ENCODE results near the gene CMTM8.
"Not testable (repeated sequence)": the region's sequence is repeated elsewhere in the genome, so short reads cannot be mapped to it uniquely, and the experiment has no call there.

CMTM8 gene, protein sequence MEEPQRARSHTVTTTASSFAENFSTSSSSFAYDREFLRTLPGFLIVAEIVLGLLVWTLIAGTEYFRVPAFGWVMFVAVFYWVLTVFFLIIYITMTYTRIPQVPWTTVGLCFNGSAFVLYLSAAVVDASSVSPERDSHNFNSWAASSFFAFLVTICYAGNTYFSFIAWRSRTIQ

DNA sequence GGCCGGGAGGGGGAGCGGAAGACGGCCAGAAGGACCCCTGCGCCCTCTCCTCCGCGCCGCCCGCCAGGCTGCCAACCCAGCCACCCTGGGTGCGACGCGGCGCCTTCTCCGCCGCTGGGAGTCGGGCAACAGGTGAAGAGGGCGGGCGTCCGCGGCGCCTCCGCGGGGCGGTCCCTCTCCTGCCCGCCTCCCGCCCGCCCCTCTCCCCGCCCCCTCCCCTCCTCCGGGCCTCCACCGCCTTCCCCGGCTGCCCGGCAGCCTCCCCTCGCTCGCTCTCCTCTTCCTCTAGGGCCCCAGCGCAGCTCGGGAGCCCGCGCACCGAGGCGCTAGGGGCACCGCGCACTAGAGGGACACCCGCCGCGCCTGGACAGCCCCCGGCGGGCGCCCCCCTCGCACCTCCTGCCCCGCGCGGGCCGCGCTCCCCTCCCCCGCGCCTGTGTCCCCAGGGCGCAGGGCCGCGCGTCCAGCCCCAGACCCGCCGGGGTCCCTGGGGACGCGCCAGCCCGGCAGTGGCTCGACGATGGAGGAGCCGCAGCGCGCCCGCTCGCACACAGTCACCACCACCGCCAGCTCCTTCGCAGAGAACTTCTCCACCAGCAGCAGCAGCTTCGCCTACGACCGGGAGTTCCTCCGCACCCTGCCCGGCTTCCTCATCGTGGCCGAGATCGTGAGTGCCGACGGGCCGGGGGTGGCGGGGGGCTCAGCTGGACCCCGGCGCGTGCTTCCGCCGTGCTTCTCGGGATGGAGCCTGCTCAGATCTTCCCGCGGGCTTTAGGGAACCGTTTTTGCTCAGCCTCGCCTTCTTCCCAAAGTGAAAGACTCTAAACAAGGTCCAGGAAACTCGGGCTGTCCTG, at the start of gene CMTM8:
Gene CMTM8 (plus strand): TSS at position 228 of the 854 bp plus-strand sequence. CDS start 293 bp downstream, at position 521.
- DNase-seq, result peak; percentile 69

DNA sequence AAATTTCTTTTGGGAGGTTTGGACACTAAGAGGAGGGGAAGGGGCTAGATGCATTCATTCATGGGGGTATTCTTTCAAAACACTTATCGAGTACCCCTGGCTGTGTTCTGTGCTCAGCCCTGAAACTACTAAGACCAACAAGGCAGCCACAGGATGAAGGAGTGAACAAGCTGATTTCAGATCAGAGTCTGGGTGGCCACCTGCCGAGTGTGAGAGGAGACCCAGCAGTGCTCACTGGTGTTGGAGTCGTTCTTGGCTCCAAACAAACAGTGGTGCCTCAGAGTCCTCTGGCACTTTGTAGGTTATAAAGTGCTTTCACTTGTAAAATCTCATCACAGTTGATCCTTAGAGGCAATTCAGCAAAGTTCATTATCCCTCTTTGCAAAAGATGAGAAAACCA, 48.8 kb upstream of the CMTM8 start:
- DNase-seq, result no peak

DNA sequence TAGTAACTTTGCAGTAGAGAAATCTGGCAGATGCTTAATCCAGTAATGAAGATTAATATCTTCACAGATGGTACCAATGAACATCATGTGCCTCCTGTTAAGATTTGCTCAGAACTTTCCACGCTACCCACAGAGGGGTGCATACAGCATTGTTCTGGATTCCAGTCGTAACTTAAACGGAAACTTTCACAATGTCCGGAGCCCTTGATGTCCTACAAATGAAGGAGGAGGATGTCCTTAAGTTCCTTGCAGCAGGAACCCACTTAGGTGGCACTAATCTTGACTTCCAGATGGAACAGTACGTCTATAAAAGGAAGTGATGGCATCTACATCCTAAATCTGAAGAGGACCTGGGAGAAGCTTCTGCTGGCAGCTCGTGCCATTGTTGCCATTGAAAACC, 47.9 kb upstream of the CMTM8 start:
- DNase-seq, result not testable (repeated sequence)

DNA sequence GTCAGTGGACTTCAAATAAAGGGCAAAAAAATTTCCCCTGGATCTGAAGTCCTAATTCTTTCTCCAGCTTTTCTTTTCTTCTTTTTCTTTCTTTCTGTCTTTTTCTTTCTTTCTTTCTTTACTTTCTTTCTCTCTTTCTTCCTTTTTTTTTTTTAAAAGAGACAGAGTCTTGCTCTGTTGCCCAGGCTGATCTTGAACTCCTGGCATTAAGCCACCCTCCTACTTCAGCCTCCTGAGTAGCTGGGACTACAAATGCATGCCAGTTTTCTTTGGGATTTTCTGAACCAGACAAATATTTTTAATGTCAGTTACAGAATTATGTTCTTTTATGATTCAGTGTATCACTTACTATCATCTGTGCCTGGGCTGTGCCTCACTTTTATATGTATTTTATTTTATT, 45.4 kb upstream of the CMTM8 start:
- no peak for DNase-seq

DNA sequence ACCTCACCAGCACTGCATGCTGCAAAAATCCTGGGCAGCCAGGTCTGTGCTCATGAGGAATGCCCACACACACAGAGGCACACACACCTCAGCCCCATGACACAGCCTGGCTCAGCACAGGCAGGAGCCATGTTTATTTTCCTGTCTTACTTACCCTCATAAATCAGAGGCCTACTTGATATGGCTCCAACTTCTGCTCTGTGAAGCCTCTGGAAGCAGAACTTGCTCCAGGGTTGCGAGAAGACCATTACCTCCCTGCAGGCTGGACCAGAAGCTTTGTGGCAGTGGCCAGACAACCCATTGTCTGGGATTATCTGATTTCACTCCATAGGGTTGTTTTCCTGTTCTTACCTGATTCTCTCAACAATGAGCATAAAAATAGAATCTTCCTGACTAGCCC, 43.8 kb upstream of the CMTM8 start:
- no peak for DNase-seq

DNA sequence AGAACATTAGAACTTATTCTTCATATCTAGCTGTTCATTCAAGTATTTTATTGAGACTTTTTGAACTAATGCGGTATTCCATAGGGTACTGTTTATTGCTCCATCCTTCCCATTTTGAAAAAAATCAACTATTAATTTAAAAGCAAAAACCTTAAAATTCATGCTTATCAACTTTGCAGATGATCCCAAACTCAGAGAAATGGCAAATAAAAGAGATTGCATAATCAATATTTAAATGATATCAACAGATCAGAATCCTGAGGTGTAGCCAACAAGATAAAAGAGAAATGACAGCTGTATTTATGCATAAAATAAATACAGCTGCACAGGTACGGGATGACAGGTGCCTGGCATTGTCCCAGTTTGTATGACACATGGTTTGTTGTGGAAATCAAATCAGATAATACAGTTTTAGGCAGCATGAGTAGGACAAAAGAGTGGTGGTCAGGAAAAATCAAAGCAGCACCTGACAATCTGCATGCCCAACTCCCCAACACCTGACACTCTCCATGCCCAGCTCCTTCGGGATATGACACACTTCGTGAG, 42.4 kb upstream of the CMTM8 start:
- no peak for DNase-seq

DNA sequence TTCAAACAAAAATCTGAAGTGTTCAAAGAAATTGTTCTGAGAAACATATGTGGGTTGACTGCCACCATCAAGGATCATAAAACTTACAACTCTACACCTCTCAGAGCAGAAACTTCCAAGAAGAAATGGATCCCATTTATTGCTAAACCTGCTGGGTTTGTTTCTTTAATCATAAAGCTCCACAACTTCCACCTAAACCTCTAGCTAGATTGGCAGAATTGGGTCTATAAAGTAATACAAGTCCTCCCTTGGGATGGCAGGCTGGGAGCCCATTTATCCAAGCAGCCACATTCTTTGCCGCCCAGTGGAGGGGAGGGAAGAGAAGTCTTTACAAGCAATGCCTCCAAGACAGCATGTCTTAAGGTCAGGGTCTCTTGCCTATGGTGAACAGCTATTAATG, 40.5 kb upstream of the CMTM8 start:
- no peak for DNase-seq

DNA sequence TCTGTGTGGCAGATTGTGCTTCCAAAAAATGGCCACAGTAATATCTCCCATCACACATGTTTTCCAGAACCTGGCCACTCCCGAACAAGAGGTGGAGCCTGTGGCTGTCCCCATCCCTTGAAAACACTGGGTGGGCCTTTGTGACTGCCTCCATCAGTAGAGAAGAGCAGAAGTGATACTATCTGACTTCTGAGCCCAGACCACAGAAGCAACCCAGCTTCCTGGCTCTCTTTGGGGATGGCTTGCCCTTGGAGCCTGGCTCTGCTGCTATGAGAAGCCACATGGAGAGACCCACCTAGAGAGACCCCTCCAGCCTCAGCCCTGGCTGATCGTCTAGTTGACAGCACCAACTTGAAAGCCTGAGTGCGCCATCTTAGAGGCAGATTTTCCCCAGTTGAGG, 39.8 kb upstream of the CMTM8 start:
- DNase-seq, result no peak

DNA sequence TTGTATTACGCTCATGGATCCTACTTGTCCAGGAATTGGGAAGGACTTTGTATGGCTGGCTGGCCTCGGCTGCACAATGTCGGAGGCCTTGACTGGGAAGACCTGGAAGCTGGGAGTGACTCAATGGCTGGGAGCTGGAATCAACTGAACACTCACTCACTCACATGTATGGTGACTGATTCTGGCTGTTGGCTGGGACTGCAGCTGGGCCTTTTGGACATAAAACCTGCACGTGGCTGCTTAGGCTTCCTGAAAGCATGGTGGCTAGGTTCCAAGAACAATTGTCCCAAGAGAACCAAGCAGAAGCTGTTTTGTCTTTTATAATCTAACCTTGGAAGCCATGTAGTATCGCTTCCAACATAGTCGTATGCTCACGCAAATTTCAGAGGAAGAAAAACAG, 38.0 kb upstream of the CMTM8 start:
- no peak for DNase-seq

DNA sequence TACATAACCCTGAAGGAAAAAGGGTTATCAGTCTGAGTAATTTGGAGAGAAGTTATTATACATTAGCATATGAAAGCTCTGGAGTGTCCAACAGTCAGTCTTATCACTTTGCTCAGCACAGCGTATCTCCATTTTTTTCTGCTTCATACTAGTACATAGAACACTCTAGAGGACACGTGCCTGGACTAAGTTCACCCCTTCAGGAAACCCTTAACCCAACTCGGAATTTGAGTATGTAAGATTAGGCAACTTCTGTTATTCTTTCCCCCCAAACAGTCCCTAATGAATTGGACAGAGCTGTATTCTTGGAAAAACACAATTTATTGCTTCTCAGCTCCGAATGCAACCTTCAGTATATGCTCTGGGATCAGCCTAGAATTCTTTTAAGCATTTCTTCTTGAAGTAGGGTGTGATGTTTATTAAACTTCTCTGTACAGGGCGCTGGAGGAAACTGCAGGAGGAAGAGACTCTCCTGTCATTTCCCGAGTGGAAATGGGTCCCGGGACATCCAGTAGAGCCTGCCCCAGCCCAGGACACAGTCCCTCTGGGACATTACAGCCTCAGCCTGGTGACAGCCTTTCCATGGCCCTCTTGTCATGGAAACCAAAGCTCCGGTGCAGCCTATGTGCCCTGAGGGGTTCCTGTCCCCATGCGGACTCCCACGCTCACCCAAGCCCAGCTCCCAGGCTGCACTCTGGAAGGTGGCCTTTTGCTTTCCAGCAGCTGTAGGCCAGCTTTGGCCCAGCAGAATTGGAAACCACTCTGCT, 37.3 kb upstream of the CMTM8 start:
- no peak for DNase-seq

DNA sequence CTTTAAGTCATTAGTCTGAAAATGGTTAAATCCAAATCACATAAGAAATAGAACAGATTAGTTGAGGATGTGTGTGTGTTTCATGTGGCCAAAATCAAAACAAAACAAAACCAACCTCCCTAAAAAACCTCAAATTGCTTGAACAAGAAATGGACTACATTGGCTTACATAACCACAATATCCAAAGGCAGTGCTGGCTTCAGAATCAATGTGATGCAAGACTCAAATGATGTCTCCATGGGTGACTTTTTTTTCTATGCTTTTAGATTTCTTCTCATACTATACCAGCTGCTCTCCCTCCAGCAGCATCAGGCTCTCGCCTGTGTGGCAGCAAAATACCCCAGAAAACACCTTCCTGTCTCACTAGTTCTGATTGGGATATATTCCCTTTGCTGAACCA, 36.0 kb upstream of the CMTM8 start:
- no peak for DNase-seq

DNA sequence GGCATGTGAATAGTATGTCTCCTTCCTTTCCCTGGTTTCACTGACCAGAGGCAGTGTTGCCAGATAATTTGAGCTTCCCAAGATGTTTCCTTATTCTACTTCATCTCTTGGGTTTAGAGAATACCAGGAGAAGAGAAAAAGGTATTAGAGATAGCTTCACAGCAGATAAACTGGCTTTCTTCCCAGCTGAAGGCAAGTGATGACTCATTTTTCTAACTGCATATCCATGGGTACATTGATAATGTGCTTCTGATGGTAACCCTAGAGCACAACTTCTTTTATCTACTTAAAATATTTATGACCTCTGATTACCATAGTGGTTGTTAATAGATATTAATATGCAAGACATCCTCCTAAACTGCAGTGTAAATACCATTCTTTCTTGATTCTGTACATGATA, 34.6 kb upstream of the CMTM8 start:
- no peak for DNase-seq

DNA sequence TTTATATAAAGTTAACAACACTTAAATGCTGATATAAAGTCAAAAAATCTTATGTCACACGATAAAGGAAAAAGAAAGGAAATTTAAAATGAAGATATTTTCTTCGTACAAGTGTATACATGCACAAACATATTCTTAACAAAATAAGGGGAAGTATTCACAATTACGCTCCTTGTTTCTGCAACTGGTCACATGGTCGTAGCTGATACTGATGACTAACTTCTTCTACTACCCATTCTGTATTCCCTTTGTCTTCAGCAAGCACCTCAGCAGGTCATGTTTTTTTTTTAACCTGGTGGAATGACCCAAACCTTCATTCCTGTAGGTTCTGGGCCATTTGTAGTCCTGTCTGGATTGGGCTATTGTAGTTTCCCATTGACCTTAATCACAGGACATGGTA, 30.0 kb upstream of the CMTM8 start:
- DNase-seq, result no peak

DNA sequence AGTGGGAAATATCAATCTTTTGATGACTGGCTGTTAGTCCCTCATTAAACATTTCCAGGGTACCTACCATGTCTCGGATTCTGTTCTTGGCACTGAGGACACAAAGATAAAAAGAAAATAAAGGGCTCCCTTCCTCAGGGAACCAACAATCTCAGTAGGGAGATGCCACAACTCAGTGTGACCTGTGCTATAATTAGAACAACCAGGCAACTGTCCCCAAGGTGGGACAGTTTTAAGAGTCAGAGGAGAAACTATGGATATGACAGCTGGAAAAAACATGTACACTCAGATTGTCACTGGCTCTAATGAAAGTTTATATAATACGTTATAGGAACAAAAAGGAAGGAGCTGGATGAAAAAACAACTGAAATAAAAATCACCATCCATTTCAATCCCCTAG, 23.3 kb upstream of the CMTM8 start:
- DNase-seq, result no peak

DNA sequence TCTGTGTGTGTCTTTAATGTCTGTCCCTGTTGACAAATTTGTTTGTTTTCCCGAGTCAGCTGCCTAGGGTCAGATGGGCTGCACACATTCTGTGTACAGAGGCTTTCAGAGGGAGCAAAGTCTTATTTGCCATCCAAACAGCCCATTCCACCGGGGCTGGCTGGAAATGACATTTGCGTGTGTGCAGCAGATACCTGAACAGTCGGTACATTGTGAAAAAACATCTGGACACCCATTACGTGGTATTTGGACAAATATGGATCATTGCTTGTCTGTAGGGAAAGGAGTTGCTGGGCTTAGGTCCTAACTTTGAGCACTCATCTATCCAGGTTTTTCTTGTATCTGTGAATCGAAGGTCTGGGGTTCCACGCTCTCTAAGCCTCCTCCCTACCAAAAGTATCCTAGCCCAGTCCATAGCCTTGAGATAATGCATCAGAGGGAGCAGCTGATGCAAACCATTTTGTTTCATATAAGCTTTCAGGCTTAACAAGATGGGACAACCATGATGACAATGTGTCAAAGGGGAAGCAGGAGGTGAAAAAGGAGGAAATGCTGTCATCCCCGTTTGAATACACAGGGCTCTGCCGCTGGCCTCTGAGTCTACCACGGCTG, 22.2 kb upstream of the CMTM8 start:
- no peak for DNase-seq

DNA sequence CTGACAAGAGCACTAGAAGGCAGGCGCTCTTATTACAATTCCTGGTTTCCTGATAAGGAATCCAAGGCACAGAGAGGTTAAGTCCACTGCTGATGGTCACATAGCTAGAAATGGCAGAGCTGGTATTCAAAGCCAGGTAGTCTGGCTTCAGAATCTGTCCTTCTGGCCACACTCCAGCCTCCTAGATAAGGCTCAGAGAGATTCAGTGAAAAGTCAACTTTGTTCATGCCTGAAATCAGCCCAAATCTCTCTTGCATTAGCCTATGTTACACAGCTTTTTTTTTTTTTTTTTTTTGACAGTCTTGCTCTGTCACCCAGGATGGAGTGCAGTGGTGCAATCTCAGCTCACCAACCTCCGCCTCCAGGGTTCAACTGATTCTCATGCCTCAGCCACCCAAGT, 21.1 kb upstream of the CMTM8 start:
- no peak for DNase-seq

DNA sequence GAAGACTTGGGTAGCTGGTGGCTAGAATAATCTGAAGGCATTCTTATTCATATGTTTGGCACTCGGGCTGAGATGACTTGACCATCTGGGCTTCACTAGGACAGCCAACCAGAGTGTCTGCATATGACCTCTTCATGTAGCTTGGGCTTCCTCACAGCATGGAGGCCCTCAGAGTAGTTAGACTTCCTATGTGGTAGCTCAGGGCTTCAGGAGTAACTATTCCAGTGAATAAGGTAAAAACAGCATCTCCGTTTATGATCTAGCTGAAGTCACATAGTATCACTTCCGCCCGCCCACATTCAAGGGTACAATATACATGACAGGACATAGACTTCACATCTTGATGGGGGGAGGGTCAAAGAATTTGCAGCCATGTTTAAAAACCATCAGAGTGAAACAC, 18.9 kb upstream of the CMTM8 start:
- no peak for DNase-seq

DNA sequence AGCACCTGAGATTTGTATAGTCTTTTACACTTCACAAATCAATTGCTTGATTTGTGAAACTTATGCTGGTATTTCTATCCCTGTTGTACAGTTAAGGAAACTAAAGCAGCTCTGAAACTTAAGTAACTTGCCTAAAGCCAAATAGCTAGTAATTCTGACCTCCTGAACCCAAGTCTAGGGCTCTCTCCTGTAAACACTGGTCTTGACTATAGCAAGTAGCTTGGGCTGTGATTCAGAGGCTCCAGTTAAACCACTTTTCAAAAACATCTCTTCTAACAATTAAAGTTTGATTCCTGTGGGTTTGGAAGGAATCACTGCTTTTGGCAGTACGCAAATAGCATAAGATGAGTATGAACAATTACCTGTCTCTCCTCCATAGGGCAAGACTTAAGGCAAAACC, 18.5 kb upstream of the CMTM8 start:
- DNase-seq, result no peak

DNA sequence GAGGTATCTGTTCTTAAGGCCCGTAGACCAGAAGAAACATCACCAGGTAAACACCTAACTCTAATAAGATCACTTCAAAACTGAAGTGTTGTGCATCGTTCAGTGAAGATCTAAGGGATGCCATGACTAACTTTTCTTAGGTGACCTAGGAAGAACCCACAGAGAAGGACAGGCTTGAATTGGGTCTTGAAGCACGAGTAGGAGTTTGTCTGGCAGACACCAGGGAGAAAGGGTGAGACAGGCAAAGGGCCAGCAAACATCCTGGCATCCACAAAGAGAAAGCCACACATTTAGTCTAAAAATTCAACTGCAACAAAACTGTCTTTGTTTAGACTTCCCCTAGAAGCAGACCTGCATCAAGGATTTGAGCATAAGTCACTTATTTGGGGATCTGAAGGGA, 15.5 kb upstream of the CMTM8 start:
- DNase-seq, result no peak

DNA sequence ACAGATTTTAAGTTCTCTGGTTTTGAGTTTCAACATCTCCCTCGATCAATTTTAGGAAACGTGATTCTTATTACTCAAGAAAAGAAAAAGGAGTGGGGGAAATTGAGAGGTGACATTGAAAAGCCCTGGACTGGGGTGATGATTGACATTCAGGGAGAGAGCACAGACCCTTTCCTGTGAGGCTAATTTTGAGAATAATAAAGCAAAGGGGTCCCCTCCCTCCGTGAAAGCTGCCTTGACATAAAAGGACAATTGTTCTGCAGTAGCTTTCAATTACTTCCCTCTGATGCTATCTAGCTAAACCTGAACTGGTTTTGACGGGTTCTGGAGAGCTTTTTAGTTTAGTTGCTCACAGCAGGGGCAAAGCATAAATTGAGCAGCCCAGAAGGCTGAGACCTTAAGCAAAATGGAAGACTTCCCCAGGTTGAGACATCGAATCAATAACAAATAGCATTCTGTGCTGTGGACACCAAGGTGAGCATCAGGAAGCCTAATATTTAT, 14.4 kb upstream of the CMTM8 start:
- DNase-seq, result no peak

DNA sequence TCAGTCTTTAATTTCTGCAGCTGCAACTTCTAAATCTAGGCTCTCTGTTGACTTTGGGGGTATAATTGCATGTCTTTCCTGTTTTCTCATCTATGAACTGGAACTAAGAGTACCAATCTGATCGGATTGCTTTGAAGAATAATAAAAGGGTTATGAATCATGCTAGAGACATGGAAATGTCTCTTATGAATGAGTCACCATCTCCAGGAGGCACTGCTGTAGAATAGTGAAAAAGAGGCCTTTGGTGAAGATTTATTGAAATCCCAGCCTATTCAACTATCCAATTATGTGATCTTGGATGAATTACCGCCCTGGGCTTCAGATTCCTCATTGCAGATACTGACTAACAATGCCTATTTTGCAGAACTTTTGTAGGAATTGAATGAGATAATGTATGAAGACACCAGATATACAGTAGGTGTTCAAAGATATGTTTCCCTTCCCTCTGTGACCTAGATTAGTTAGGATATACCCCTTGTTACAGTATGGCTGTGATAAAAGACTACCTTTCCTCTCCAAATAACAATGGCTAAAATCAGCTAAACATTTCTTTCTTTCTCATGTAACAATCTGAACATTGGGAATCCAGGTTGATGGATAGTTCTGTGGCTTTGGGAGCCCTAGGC, 11.5 kb upstream of the CMTM8 start:
- no peak for DNase-seq

DNA sequence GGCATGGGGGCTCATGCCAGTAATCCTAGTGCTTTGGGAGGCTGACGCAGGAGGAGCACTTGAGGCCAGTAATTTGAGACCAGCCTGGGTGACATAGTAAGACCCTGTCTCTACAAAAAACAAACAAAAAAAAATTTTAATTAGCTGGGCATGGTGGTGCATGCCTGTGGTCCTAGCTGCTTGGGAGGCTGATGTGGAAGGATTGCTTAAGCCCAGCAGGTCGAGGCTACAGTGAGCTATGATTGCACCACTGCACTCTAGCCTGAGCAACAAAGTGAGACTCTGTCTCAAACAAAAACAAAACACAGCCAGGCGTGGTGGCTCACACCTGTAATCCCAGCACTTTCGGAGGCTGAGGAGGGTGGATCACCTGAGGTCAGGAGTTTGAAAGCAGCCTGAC, 9.7 kb upstream of the CMTM8 start:
- DNase-seq, result not testable (repeated sequence)

DNA sequence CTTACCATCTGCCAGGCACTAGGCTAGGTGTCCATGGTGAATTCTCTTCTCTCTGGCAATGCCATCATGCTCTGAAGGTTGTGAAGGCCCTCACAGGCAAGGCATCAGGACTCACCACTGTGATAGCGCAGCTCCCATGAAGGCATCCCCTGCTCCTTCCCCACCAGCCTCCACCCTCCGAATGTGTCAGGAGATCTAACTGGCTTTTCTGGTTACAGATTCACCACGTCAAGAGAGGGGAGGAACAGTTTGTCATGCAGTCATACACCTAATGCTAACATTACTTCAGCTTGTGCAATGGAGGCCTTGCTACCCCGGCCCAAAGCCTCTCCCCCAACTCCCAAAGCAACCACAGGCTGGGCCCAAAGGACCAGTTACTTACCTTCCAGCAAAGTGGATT, 8.9 kb upstream of the CMTM8 start:
- no peak for DNase-seq

Measured in CD4-positive, alpha-beta T cell treated with Interleukin-15 for 1 hour (primary cell).